Ishikawa (cell line): ENCODE data around the gene EFNA5.

Experiments used
- CEBPB ChIP-seq: IDR thresholded peaks from 2 replicates; pipeline ENCODE4 v1.6.1; 2012
- CREB1 ChIP-seq: IDR thresholded peaks from 2 replicates; pipeline ENCODE4 v1.6.1; 2012; ENCODE audit warnings: low read depth
- EGR1 ChIP-seq: IDR thresholded peaks from 2 replicates; pipeline ENCODE4 v1.6.1; 2012
- EP300 ChIP-seq: IDR thresholded peaks from 2 replicates; pipeline ENCODE4 v1.6.1; 2012; ENCODE audit warnings: borderline replicate concordance
- FOXM1 ChIP-seq: IDR thresholded peaks from 2 replicates; pipeline ENCODE4 v1.6.1; 2012; ENCODE audit warnings: low read depth, borderline replicate concordance
- MAX ChIP-seq: IDR thresholded peaks from 2 replicates; pipeline ENCODE4 v1.6.1; 2012
- NFIC ChIP-seq: IDR thresholded peaks from 2 replicates; pipeline ENCODE4 v1.6.1; 2012
- RAD21 ChIP-seq: IDR thresholded peaks from 2 replicates; pipeline ENCODE4 v1.6.1; 2012; ENCODE audit warnings: low read depth
- REST ChIP-seq: IDR thresholded peaks from 2 replicates; pipeline ENCODE4 v1.6.1; 2012; ENCODE audit warnings: low read depth, mild to moderate bottlenecking
- TAF1 ChIP-seq: IDR thresholded peaks from 2 replicates; pipeline ENCODE4 v1.6.1; 2012; ENCODE audit warnings: low read depth, mild to moderate bottlenecking
- TCF12 ChIP-seq: IDR thresholded peaks from 2 replicates; pipeline ENCODE4 v1.6.1; 2012; ENCODE audit warnings: low read depth
- TEAD4 ChIP-seq: IDR thresholded peaks from 2 replicates; pipeline ENCODE4 v1.6.1; 2012
- USF1 ChIP-seq: IDR thresholded peaks from 2 replicates; pipeline ENCODE4 v1.6.1; 2012
- YY1 ChIP-seq: IDR thresholded peaks from 2 replicates; pipeline ENCODE4 v1.6.1; 2012; ENCODE audit warnings: low read depth
- ZBTB7A ChIP-seq: IDR thresholded peaks from 2 replicates; pipeline ENCODE4 v1.6.1; 2012; ENCODE audit warnings: low read depth

EFNA5 gene

GRCh38 chr5:107712359-107712870 lies 41.7 kb upstream of the EFNA5 start:
- TF ChIP-seq EP300 (no peak), NFIC (no peak), EGR1 (no peak)

GRCh38 chr5:107705402-107706014 lies 34.8 kb upstream of the EFNA5 start:
- TF ChIP-seq TAF1 (no peak), RAD21 (no peak), TEAD4 (no peak), CREB1 (no peak), TCF12 (no peak), ZBTB7A (no peak), NFIC (no peak), EP300 (no peak), CEBPB (no peak), FOXM1 (no peak), YY1 (no peak), EGR1 (no peak), USF1 (no peak)

GRCh38 chr5:107704681-107705401 lies 34.1 kb upstream of the EFNA5 start:
- TF ChIP-seq EP300 (no peak), REST (no peak), MAX (no peak), ZBTB7A (no peak), EGR1 (no peak), TAF1 (no peak), CREB1 (no peak), TCF12 (no peak), TEAD4 (no peak), FOXM1 (no peak), YY1 (no peak), USF1 (no peak), CEBPB (no peak), RAD21 (no peak), NFIC (no peak)

GRCh38 chr5:107700481-107700880 lies 29.7 kb upstream of the EFNA5 start:
- TF ChIP-seq RAD21, result no peak
- no peak for TF ChIP-seq MAX
- no peak for TF ChIP-seq USF1
- TF ChIP-seq NFIC, result no peak
- no peak for TF ChIP-seq CEBPB
- TF ChIP-seq FOXM1, result no peak
- TF ChIP-seq ZBTB7A, result no peak
- TF ChIP-seq CREB1, result no peak
- TF ChIP-seq YY1, result no peak
- no peak for TF ChIP-seq REST
- TF ChIP-seq TEAD4, result no peak
- TF ChIP-seq TAF1, result no peak

GRCh38 chr5:107699425-107699824 lies 28.7 kb upstream of the EFNA5 start:
- TF ChIP-seq ZBTB7A (no peak), CREB1 (no peak), TAF1 (no peak), YY1 (no peak)
